Kidney (tissue), 14 donors: Measurements from ENCODE around the gene GRIFIN. TPM values are rescaled to one million over a fixed set of nuclear protein-coding genes. Genes with fewer than 3 reads are reported as not detected.

Source experiments
- DNase-seq, 5 donors: peaks; one replicate each; pipeline ENCODE4 v3.0.0-alpha.2; 2013 to 2020
- FAIRE-seq: peaks from 2 replicates; lab custom pipeline; 2012; peaks lifted over from hg19 to GRCh38; lab: Jason Lieb, UNC
- H3K27ac ChIP-seq, 2 donors: one replicate each; pipeline ENCODE4 v1.7.0; 2013; ENCODE audit warnings: low read depth in 2 of 2, low read length in 2 of 2, inconsistent platforms in 1 of 2
- H3K27me3 ChIP-seq: one replicate; pipeline ENCODE4 v1.7.1; 2013; ENCODE audit warnings: low read length, inconsistent platforms; ENCODE audit not compliant: control insufficient read depth, insufficient read depth
- H3K36me3 ChIP-seq, 3 donors: one replicate each; pipeline versions ENCODE4 v1.7.0 to v1.7.1; 2013; ENCODE audit warnings: low read length in 3 of 3, control low read depth in 1 of 3, inconsistent platforms in 1 of 3; ENCODE audit not compliant: insufficient read depth in 3 of 3, control insufficient read depth in 2 of 3
- H3K4me1 ChIP-seq, 3 donors: one replicate each; pipeline versions ENCODE4 v1.7.0 to v1.7.1; 2013; ENCODE audit warnings: low read length in 3 of 3, inconsistent platforms in 1 of 3, low read depth in 1 of 3; ENCODE audit not compliant: control insufficient read depth in 2 of 3, insufficient read depth in 2 of 3
- H3K4me3 ChIP-seq, 3 donors: one replicate each; pipeline versions ENCODE4 v1.7.0 to v1.8.1; 2013; ENCODE audit warnings: low read length in 3 of 3, control low read depth in 1 of 3, inconsistent platforms in 1 of 3
- H3K9ac ChIP-seq, 3 donors: one replicate each; pipeline versions ENCODE4 v1.7.0 to v1.7.1; 2013; ENCODE audit warnings: low read length in 3 of 3, control low read depth in 1 of 3, inconsistent platforms in 1 of 3
- H3K9me3 ChIP-seq, 3 donors: one replicate each; pipeline versions ENCODE4 v1.7.0 to v1.7.1; 2013; ENCODE audit warnings: low read length in 3 of 3, control low read depth in 1 of 3, inconsistent platforms in 1 of 3; ENCODE audit not compliant: control insufficient read depth in 2 of 3, insufficient read depth in 1 of 3
- intact Hi-C: fragments of 100-400 bp; cut with DNase I; formaldehyde crosslinking; loops from one replicate; pipeline ENCODE4 v1.11.1; 2022
- polyA plus RNA-seq: library from polyadenylated mRNA; stranded (reverse); fragments of 350-450 nt; fragmentation: Illumina TruSeq; extraction: RNeasy Lipid Tissue Mini Kit (QIAGEN cat#74804); gene quantifications from one replicate; pipeline ENCODE4 v1.2.3, GENCODE V29; 2014; ENCODE audit warnings: low read depth, low replicate concordance; ENCODE audit not compliant: insufficient read depth
- total RNA-seq: library from RNA; stranded (reverse); fragmentation: NEBNext Ultra II Directional; extraction: Animal tissue kit (Norgen Biotek cat#: 25700); gene quantifications from one replicate; pipeline ENCODE4 v1.2.1, GENCODE V29; 2021
- TF ChIP-seq, protein P1 (sequence below): IDR thresholded peaks from 3 replicates; pipeline ENCODE4 v1.5.1; 2012; ENCODE audit warnings: mild to moderate bottlenecking, moderate library complexity, borderline replicate concordance; ENCODE audit not compliant: insufficient read depth; ENCODE audit errors: extremely low read depth
- donor health status: control.
- donor health status: control.
- donor health status: control.
- donor health status: control.
- donor health status: control.
- donor health status: DM: yes; HTN: yes; CAD: no.
- donor health status: Normal renal cell carcinoma (clear cell type).

GRIFIN gene
- total and polyA plus RNA-seq, 2 donors from 2014 or later = not detected

DNA sequence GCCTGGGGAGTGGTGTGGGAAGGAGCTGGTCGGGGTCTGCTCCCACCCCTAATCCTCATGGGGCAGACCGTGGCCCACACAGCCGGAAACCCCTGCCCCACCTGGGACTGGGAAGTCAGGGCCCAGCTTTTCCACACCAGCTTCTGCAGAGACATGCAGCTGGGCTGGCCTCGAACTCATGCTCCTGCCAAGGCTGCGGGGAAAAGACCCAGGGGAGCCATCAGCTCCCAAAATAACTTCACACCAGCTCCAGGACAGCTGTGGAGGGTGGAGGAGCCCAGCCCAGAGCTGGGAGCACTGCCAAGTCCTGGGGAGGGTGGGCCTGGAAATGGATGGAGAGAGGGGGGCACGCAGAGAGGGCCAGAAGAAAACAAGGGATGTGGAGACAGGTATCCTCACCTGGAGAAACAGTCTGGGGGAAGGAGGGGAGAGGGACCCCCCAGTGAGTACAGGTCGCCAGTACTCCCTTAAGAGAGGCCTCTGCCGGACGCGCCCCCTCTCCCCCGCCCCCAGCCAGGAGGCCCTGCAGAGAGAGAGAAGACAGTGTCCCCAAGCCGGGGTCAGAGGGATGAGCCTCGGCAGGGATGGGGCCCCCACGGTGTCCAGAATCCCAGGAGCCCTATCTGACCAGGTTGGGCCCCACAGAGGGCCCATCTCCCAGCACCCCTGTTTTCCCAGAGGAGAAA, 11.5 kb upstream of the GRIFIN start:
- Histone ChIP-seq H3K4me3 (no peak overlapping the region), H3K27ac (peak overlapping the region in 1 of 2 donors; percentile 0), H3K27me3 (no peaks in the 10 kb centered on the region), H3K9me3 (no peaks in the 10 kb centered on the region), H3K9ac (no peak overlapping the region), H3K4me1 (peaks cover 0 to 7% (median 0%) of the 10 kb centered on the region in 3 donors), H3K36me3 (no peaks in the 10 kb centered on the region)
- FAIRE-seq = no peak
- TF ChIP-seq, protein P1, sequence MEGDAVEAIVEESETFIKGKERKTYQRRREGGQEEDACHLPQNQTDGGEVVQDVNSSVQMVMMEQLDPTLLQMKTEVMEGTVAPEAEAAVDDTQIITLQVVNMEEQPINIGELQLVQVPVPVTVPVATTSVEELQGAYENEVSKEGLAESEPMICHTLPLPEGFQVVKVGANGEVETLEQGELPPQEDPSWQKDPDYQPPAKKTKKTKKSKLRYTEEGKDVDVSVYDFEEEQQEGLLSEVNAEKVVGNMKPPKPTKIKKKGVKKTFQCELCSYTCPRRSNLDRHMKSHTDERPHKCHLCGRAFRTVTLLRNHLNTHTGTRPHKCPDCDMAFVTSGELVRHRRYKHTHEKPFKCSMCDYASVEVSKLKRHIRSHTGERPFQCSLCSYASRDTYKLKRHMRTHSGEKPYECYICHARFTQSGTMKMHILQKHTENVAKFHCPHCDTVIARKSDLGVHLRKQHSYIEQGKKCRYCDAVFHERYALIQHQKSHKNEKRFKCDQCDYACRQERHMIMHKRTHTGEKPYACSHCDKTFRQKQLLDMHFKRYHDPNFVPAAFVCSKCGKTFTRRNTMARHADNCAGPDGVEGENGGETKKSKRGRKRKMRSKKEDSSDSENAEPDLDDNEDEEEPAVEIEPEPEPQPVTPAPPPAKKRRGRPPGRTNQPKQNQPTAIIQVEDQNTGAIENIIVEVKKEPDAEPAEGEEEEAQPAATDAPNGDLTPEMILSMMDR = no peak
- intact Hi-C loops = no loop called here
- DNase-seq = peak in 2 of 5 donors; percentile 80 to 85

DNA sequence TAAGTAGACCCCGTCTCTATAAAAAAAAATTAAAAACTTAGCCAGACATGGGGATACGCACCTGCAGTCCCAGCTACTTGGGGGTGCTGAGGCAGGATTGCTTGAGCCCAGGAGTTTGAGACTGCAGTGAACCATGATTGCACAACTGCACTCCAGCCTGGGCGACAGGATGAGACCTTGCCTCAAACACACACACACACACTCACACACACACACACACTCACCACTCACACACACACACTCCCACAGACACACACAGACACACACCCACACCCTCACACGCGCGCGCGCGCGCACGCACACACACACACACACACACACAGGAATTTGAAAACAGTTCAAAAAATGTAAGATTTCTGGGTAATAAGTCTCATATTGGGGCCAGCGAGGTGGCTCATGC, 8.7 kb upstream of the GRIFIN start:
- Histone ChIP-seq H3K4me1 (peaks cover 0 to 4% (median 0%) of the 10 kb centered on the region in 3 donors), H3K9ac (no peak overlapping the region), H3K9me3 (no peaks in the 10 kb centered on the region), H3K27me3 (no peaks in the 10 kb centered on the region), H3K36me3 (no peaks in the 10 kb centered on the region), H3K4me3 (no peak overlapping the region), H3K27ac (no peak overlapping the region)
- FAIRE-seq (no peak), DNase-seq (no peak)
- TF ChIP-seq, protein P1 = no peak
- intact Hi-C loops = no loop called here

DNA sequence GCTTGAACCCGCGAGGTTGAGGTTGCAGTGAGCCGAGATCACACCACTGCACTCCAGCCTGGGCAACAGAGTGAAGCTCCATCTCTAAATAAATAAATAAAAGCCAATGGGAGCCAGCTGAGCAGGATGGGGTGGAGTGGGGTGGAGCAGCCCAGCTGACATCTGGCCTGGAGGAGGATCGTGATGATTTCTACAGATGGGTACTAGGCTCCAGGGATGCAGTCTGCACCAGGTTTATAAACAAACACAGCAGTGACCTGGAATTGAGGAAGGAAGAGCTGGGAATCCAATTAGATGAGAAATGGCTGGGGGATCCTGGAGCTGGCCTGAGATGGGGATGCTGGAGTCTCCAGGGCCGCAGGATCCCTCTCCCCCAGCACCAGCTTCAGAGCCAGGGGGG, 7.3 kb upstream of the GRIFIN start:
- H3K9ac ChIP-seq = no peak overlapping the region
- no peak overlapping the region for H3K27ac ChIP-seq
- TF ChIP-seq, protein P1 = no peak
- H3K4me1 ChIP-seq = peaks cover 0 to 4% (median 0%) of the 10 kb centered on the region in 3 donors
- no peak for DNase-seq
- H3K27me3 ChIP-seq = no peaks in the 10 kb centered on the region
- intact Hi-C loops = no loop called here
- no peak overlapping the region for H3K4me3 ChIP-seq
- H3K36me3 ChIP-seq = no peaks in the 10 kb centered on the region
- H3K9me3 ChIP-seq = no peaks in the 10 kb centered on the region
- no peak for FAIRE-seq
